Measurements from ENCODE around the gene MARCHF10. TPM values are rescaled to one million over a fixed set of nuclear protein-coding genes. Genes with fewer than 3 reads are reported as not detected.

Gene MARCHF10
- total and polyA plus RNA-seq, 2 of the 13 experiments (the other 11 are each of a cell fraction or from before 2014, with no cell fraction given) = not detected

DNA sequence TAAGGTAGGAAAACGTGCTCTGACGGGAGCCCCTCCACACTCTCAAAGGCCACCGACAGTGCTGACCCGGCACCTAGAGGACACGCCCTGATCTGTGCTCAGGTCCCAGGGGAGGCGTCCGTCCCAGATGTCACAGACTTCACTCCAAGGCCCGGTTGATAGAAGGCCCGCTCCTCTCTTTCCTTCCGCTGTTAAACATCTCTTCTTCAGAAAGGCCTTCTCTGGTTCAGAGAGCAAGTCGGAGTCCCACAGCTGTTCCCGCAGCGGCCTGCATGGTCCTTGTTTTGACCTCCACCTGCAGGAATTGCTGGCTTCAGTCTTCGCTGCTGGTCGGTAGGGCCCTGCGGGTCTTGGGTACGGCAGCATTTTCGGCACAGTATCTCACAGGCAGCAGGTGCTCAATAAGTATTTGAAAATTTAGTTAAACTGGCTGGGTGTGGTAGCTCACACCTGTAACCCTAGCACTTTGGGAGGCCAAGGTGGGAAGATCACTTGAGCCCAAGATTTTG lies 92.2 kb downstream of the MARCHF10 start (continued):
- no peak for TF ChIP-seq PATZ1 (CRISPR knock-in tag; IDR thresholded peaks at IDR 0.05)
- TF ChIP-seq ZKSCAN5 (CRISPR knock-in tag; IDR thresholded peaks at IDR 0.05) = no peak
- TF ChIP-seq ZNF850 (CRISPR knock-in tag; conservative IDR thresholded peaks at IDR 0.05) = no peak

DNA sequence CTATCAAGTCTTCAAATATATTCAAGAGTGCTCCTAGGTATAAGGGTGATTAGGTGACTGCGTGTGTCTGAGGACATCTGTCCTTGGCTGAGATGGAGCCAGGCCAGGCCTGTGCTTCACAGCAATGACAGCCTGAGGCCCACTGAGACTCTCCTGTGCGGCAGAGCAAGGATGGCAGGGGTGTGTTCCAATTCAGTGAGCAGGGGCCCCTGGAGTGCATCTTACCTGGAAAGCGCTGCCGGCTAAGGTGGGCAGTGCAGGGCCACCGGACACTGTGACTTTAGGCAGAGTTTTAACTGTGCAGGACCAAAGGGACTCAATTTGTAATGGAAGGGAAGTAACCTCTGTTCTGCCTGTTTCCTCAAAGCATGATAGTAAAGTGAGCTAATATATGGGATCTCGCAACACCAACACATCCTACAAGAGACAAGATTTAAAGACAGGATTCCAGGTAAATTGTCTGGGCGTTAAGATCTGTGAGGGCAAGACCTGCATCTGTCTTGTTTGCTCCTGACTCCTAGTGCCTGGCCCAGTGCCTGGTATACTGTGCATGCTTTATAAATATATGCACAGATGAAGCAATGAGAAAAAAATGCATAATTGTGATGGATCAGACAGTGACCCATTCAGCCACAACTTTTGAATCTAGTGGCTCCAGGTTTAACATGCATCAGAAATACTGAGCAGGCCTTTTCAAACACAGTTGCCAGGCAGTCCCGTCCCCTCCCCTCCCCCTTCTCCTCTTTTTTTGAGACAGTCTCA lies 93.9 kb downstream of the MARCHF10 start:
- Histone ChIP-seq H3K4me1 (ENCODE audit: insufficient read depth, low read length) (no peaks in the 10 kb centered on the region), H4K20me1 (ENCODE audit: insufficient read depth, low read length) (no peaks in the 10 kb centered on the region), H3K4me3 (replicated peaks in 1 of 3; ENCODE audit: insufficient read depth in 1 of 3, low read depth in 2 of 3, low read length in 3 of 3) (no peak overlapping the region), H3K4me2 (ENCODE audit: low read depth, low read length) (no peak overlapping the region), H3K27ac (ENCODE audit: extremely low read length, insufficient read depth, low read length) (no peak overlapping the region), H2AFZ (ENCODE audit: low read length) (no peak overlapping the region), H3K36me3 (replicated peaks in 1 of 2; ENCODE audit: control insufficient read depth in 1 of 2, insufficient read depth in 2 of 2, low read length in 2 of 2) (no peaks in the 10 kb centered on the region), H3K27me3 (ENCODE audit: control insufficient read depth in 1 of 2, insufficient read depth in 2 of 2, low read length in 2 of 2) (peaks cover 4 to 68% of the 10 kb centered on the region in 2 experiments), H3K79me2 (ENCODE audit: insufficient read depth, low read length) (no peaks in the 10 kb centered on the region), H3K9ac (ENCODE audit: insufficient read depth, low read depth, low read length) (no peak overlapping the region), H3K9me3 (ENCODE audit: low read length) (no peaks in the 10 kb centered on the region)
- in situ Hi-C loops (cut with HindIII; ENCODE audit: extremely low pct_ligation_motif_present, low pct_unique_long_range_greater_than_20kb) (no loop called here), intact Hi-C loops (cut with micrococcal nuclease; ENCODE audit: unreplicated experiment) (no loop called here)
- ChIA-PET CTCF (ENCODE audit: low intra/inter-chr PET ratio, low total read pairs) (no interaction called here), POLR2A (no interaction called here)
- BruUV-seq (replicated peaks) = no TSS peak
- 59% methylated on average over 8 of the region's 8 CpGs for WGBS (ENCODE audit: low lambda C conversion rate)
- FAIRE-seq = no peak
- ATAC-seq = no peak
- no peak for DNase-seq (ENCODE audit: low spot score)
- no peak for TF ChIP-seq CCAR2 (optimal IDR thresholded peaks at IDR 0.05; ENCODE audit: low read depth, low read length)
- no peak for TF ChIP-seq MEIS1 (CRISPR knock-in tag; IDR thresholded peaks at IDR 0.05; ENCODE audit: borderline replicate concordance)
- no peak for TF ChIP-seq CERS6 (CRISPR knock-in tag; IDR thresholded peaks at IDR 0.05)
- TF ChIP-seq TAF1 (CRISPR knock-in tag; IDR thresholded peaks at IDR 0.05) = no peak
- TF ChIP-seq, protein P1, sequence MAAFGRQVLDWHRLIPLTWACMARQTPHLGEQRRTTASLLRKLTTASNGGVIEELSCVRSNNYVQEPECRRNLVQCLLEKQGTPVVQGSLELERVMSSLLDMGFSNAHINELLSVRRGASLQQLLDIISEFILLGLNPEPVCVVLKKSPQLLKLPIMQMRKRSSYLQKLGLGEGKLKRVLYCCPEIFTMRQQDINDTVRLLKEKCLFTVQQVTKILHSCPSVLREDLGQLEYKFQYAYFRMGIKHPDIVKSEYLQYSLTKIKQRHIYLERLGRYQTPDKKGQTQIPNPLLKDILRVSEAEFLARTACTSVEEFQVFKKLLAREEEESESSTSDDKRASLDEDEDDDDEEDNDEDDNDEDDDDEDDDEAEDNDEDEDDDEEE (CRISPR knock-in tag; IDR thresholded peaks at IDR 0.05) = no peak
- TF ChIP-seq SMYD3 (CRISPR knock-in tag; IDR thresholded peaks at IDR 0.05) = no peak
- TF ChIP-seq KMT2A (CRISPR knock-in tag; IDR thresholded peaks at IDR 0.05) = no peak
- no peak for TF ChIP-seq ZNF468 (CRISPR knock-in tag; IDR thresholded peaks at IDR 0.05)
- no peak for TF ChIP-seq SNAPC2 (CRISPR knock-in tag; IDR thresholded peaks at IDR 0.05)
- TF ChIP-seq, protein P2, sequence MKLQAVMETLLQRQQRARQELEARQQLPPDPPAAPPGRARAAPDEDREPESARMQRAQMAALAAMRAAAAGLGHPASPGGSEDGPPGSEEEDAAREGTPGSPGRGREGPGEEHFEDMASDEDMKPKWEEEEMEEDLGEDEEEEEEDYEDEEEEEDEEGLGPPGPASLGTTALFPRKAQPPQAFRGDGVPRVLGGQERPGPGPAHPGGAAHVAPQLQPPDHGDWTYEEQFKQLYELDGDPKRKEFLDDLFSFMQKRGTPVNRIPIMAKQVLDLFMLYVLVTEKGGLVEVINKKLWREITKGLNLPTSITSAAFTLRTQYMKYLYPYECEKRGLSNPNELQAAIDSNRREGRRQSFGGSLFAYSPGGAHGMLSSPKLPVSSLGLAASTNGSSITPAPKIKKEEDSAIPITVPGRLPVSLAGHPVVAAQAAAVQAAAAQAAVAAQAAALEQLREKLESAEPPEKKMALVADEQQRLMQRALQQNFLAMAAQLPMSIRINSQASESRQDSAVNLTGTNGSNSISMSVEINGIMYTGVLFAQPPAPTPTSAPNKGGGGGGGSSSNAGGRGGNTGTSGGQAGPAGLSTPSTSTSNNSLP (IDR thresholded peaks at IDR 0.05; ENCODE audit: low read depth, low read length) = no peak
- TF ChIP-seq IKZF4 (CRISPR knock-in tag; IDR thresholded peaks at IDR 0.05; ENCODE audit: borderline replicate concordance, low read depth, not compliant biosample characterization) = no peak
- TF ChIP-seq DDIT3 (CRISPR knock-in tag; IDR thresholded peaks at IDR 0.05) = no peak
